Kidney epithelial cell (primary cell): ENCODE results near the gene WDR12. TPM values are rescaled to one million over a fixed set of nuclear protein-coding genes. Genes with fewer than 3 reads are reported as not detected.

Experiments
- DNase-seq: peaks from one replicate; pipeline ENCODE4 v3.0.0-alpha.2; 2010; ENCODE audit warnings: low read depth
- H3K27me3 ChIP-seq: 2 replicates; pipeline ENCODE4 v1.6.0; 2011; ENCODE audit warnings: low read length; ENCODE audit not compliant: control insufficient read depth, insufficient read depth
- H3K36me3 ChIP-seq: 2 replicates; pipeline ENCODE4 v1.5.1; 2011; ENCODE audit warnings: low read length; ENCODE audit not compliant: control insufficient read depth, insufficient read depth
- H3K4me3 ChIP-seq: 2 replicates; pipeline ENCODE4 v1.5.1; 2011; ENCODE audit warnings: low read depth, mild to moderate bottlenecking, control low read depth, low read length
- total RNA-seq: library from RNA; depleted of rRNA; stranded (reverse); fragments of >200 nt; gene quantifications from 2 replicates; pipeline ENCODE4 v1.2.3, GENCODE V29; 2015
- TF ChIP-seq, protein P1 (sequence below): IDR thresholded peaks from 2 replicates; pipeline ENCODE4 v1.5.1; 2011; ENCODE audit warnings: mild to moderate bottlenecking, moderate library complexity, low read length, control low read depth, inconsistent platforms; ENCODE audit not compliant: insufficient read depth, poor library complexity, severe bottlenecking

WDR12 gene
- total RNA-seq, 1 donor from 2014 or later, result 17.5 TPM

DNA sequence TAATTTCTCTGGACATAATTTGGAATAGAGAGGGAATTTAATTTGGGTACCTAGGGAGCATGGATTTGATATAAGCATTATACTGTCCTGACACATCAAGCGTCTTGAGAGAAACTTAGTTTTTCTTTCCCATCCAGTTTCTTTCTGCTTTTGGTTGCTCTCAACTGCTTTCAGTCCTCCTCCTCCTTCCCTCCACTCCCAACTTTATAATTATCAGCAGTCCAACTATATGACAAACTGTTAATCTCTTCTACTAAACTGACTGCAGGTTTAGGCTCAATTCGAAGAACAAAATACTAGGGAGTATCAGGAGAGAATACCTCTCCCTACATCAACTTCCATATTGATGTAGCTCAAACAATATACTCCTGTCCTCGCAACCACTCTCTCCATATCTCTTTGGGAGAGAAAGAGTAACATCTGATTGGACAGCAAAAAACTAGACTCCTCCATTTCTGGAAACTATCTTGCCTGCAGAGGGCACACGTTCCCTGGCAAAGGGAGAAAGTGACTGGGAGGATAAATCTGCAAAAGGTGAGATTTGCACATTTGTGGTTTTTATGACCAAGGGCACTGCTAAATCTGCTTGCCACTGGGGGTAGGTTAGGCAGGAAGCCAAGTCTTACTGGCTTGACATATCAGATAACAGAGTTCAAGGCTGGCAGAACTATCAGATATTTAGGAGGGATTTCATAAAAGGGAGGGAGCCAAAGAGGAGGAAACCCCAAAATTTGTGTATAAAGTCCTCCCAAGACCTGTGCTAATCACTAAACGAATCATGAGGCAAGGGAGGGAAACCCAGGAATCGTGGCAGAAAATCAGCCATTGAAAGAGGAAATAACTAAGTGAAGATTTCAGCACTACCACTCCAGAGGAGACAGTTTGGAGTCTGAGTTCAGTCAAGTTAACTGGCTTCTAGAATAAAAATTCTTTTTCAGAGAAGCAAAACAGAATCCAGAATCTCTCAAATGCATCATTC, 79.9 kb downstream of the WDR12 start:
- TF ChIP-seq, protein P1, sequence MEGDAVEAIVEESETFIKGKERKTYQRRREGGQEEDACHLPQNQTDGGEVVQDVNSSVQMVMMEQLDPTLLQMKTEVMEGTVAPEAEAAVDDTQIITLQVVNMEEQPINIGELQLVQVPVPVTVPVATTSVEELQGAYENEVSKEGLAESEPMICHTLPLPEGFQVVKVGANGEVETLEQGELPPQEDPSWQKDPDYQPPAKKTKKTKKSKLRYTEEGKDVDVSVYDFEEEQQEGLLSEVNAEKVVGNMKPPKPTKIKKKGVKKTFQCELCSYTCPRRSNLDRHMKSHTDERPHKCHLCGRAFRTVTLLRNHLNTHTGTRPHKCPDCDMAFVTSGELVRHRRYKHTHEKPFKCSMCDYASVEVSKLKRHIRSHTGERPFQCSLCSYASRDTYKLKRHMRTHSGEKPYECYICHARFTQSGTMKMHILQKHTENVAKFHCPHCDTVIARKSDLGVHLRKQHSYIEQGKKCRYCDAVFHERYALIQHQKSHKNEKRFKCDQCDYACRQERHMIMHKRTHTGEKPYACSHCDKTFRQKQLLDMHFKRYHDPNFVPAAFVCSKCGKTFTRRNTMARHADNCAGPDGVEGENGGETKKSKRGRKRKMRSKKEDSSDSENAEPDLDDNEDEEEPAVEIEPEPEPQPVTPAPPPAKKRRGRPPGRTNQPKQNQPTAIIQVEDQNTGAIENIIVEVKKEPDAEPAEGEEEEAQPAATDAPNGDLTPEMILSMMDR, result peak; percentile 78
- H3K4me3 ChIP-seq, result no peak overlapping the region
- no peaks in the 10 kb centered on the region for H3K27me3 ChIP-seq
- DNase-seq, result no peak
- H3K36me3 ChIP-seq, result no peaks in the 10 kb centered on the region

DNA sequence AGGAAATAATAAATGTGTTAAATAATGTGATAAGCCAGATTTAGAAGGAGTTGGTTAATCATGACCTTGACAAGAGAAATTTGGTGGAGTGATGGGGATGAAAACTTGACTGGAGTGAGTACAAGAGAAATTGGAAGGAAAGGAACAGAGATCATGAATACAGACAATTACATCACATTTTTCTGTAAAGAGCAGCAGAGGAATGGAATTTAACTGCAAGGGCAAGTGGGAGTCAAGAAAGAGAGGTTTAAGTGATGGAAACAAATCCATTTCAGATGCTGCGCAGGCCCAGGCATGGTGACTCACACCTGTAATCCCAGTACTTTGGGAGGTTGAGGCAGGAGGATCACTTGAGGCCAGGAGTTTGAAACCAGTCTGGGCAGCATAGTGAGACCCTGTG, 86.6 kb downstream of the WDR12 start:
- no peaks in the 10 kb centered on the region for H3K36me3 ChIP-seq
- no peaks in the 10 kb centered on the region for H3K27me3 ChIP-seq
- TF ChIP-seq, protein P1, result no peak
- no peak for DNase-seq
- H3K4me3 ChIP-seq, result no peak overlapping the region

Other genes with a start within 250 kb of the WDR12 start
- 7.3 and 7.6 TPM in 2 replicates for gene ICA1L, start 39.9 kb downstream of the WDR12 start, total RNA-seq
- 4.4 and 4.7 TPM in 2 replicates for gene CARF, start 602 bp upstream of the WDR12 start, total RNA-seq
- gene NBEAL1, start 103.2 kb upstream of the WDR12 start, total RNA-seq, result 14.8 and 16.0 TPM in 2 replicates